ENCODE measurements around the gene TYMS. TPM values are rescaled to one million over a fixed set of nuclear protein-coding genes. Genes with fewer than 3 reads are reported as not detected.

Gene TYMS
- total and polyA plus RNA-seq, 9 of the 15 experiments (the other 6 are each of a cell fraction or from before 2014, with no cell fraction given), result 69.1 to 409 (median 175) TPM

DNA sequence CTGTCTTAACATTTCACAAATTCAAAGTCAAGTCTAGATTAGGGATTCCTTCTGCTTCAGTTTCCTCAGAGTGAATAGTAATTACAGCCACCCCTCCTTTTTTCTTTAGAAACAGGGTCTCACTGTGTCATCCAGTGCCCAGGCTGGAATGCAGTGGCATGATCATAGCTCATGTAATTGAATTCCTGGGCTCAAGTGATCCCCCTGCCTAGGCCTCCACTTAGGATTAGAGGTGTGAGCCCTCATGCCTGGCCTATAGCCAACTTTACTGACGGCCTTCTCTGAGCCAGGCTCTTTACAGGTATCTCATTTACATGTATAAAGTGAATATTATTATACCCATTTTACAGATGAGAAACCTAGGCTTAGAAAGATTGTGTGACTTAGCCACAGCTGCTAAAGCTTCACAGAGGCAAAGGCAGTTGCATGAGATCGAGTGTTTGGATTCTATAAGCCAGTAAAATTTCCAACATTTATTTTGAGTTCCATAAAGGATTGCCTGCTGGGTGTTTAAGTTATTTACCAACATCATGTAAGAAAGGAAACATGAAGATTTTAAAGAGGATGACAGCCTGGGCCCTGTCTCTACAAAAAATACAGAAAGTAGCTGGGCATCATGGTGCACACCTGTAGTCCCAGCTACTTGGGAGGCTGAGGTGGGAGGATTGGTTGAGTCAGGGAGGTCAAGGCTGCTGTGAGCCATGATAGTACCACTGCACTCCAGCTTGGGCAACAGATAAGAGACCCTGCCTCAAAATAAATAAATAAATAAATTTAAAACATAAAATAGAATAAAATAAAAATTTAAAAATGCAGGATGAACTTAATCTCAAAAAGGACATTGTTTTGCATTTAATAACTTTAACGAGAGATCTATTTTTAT is 53.2 kb downstream of the TYMS start (continued):
- TF ChIP-seq TAL1 (IDR thresholded peaks at IDR 0.05) (peak; percentile 48; the same call in 1 of the 2 replicates), NFIC (IDR thresholded peaks at IDR 0.05) (peak; percentile 80), TAF9B (IDR thresholded peaks at IDR 0.05; ENCODE audit: partially characterized antibody) (no peak), DNMT1 (IDR thresholded peaks at IDR 0.05) (no peak), CBFA2T3 (IDR thresholded peaks at IDR 0.05) (peak; percentile 76), ZFP36 (IDR thresholded peaks at IDR 0.05; ENCODE audit: low read depth, low read length, partially characterized antibody) (no peak), ESRRA (IDR thresholded peaks at IDR 0.05; ENCODE audit: borderline replicate concordance, low read depth) (no peak), RBM25 (IDR thresholded peaks at IDR 0.05; ENCODE audit: low read depth, low read length, severe bottlenecking) (peak; percentile 83), CBX3 (IDR thresholded peaks at IDR 0.05; ENCODE audit: borderline replicate concordance in 1 of 2, low read length in 2 of 2) (no peak), ZNF3 (CRISPR knock-in tag; IDR thresholded peaks at IDR 0.05) (peak; percentile 92), TCF3 (CRISPR knock-in tag; IDR thresholded peaks at IDR 0.05) (peak; percentile 36; the same call in 1 of the 2 replicates)
- TF ChIP-seq, protein P1, sequence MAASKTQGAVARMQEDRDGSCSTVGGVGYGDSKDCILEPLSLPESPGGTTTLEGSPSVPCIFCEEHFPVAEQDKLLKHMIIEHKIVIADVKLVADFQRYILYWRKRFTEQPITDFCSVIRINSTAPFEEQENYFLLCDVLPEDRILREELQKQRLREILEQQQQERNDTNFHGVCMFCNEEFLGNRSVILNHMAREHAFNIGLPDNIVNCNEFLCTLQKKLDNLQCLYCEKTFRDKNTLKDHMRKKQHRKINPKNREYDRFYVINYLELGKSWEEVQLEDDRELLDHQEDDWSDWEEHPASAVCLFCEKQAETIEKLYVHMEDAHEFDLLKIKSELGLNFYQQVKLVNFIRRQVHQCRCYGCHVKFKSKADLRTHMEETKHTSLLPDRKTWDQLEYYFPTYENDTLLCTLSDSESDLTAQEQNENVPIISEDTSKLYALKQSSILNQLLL (CRISPR knock-in tag; IDR thresholded peaks at IDR 0.05; ENCODE audit: borderline replicate concordance), result no peak
